NCI-H774 (cell line): Measurements from ENCODE around the gene HHIPL1.
"Not testable (repeated sequence)": the region's sequence is repeated elsewhere in the genome, so short reads cannot be mapped to it uniquely, and the experiment has no call there.

Source experiments
- DNase-seq: peaks from one replicate; lab custom pipeline; 2025; lab: John Stamatoyannopoulos, UW

The HHIPL1 gene

DNA sequence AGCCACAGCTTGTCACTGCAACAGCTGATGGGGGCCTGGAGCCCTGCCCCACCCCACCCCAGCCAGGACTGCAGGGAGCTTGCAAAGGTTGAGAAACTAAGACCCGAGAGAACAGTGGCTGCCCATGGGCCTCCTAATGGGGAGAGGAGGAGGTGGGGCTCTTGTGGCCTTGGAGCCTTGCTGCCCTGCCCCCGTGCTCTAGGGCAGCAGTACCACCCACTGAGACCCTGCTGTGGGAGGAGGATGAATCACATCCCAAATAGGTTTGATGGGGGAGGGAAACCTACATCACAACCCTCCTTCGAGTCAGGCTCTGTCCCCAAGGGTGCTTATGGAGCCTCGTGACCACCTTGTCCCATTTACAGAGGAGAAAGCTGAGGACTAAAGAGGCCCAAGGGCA is 15.9 kb downstream of the HHIPL1 start:
- DNase-seq: no peak

DNA sequence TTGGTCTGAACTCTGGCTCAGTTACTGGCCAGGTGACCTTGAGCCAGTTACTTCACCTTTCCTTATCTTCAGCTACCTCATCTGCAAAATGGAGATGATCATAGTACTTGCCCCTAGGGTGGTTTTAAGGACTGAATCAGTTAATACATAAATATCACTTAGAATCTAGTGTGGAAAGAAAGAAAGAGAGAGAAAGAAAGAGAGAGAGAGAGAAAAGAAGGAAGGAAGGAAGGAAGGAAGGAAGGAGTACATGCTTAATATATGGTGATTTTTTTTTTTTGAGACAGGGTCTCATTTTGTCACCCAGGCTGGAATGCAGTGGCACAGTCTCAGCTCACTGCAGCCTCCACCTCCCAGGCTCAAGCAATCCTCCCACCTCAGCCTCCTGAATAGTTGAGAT is 16.3 kb downstream of the HHIPL1 start:
- DNase-seq: not testable (repeated sequence)

DNA sequence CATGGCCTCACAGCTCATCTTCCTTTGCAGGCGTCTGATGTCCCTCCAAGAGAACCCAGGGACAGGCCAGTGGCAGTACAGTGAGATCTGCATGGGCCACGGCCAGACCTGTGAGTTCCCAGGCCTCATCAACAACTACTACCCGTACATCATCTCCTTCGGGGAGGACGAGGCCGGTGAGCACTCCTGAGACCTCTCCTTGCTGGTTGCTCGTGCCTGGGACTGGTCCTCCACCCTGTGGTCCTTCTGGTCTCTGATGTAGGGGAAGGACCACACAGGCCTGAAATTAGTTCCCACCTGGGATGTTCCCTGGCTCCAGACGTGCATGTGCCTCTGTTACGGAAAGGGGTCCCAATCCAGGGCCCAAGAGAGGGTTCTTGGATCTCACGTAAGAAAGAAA is 17.9 kb downstream of the HHIPL1 start:
- no peak for DNase-seq

DNA sequence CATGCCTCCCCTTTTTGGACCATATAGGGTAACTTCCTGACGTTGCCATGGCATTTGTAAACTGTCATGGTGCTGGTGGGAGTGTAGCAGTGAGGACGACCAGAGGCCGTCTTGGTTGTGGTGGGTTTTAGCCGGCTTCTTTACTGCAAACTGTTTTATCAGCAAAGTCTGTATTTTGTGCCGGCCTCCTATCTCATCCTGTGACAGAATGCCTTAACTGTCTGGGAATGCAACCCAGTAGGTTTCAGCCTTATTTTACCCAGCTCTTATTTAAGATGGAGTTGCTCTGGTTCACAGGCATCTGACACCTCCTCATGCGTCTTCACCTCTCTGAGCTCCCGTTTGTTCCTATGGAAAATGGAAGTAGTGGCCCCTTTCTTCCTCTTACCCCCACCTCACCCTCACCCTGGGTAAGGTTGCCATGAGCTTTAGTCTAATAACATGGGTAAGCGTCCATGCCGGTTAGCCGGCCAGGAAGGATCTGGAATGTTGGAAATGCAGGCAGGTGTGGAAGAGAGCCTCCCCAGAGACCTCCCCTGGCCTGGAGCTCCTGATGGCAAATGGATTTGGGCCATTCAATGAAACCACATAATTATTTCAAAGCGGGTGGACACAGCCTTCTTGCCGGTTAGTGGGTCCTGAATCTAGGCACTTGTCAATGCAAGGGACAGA is 18.6 kb downstream of the HHIPL1 start:
- DNase-seq: no peak

DNA sequence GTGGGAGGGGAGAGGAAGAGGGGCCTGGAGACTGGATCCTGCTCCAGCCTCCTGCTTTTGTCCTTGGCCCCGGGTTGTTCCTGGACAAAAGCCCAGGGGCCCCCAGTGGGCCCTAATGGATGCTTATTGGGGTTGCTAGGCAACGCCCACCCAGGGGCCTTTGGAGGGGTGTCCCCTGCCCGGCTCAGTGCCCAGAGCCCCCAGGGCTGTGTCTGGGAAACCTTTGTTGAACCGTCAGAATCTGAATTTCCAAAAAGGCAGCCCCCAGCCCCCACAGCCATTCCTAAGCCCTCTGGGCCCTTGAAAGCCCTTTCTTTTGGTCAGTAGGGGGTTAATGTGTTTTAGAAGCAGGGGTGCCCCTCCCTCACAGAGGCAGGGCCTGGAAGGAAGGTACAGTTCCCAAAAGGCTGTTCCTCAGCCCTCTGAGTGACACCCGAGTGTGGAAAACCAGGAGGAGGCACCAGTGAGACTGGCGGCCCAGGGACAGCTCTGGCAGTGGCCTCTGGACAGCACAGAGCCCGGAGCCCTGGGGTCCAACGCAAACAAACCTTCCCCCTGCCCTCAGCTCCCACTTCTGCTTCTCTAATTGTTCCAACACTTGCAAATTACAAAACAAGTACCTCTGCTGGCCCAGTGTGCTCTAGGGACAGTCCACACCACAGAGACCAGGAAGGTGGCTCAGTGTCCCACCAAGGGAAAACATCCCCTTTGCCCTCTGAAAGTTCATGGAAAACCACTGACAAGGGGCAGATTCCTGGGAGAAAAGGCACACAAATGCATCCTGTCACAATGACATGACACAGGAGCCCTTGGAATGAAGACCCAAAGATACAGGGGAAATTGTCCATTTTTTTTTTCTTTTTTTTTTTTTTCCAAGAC is 19.4 kb downstream of the HHIPL1 start:
- DNase-seq: no peak

- DNase-seq: no peak
Observed at GRCh38 chr14:99664937-99665273, 20.0 kb downstream of the HHIPL1 start.

DNA sequence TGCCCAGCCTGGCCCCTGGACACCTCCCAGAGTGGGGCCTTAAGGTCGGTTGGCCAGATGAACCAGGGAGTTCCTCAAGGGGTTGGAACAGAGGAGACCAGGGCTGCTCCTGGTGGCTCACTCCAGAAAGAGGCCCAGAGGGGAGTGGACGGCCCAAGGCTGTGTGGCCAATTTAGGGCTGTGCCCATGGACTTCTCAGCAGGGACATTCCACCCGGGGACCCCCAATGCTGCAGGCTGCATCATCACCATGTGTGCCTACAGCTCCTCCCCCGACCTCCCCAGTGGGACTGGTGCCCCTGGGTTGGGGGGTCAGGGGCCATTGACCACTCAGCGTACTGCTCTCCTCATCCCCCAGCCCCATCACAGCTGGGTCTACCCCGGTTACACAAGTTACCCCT is 21.6 kb downstream of the HHIPL1 start:
- no peak for DNase-seq

DNA sequence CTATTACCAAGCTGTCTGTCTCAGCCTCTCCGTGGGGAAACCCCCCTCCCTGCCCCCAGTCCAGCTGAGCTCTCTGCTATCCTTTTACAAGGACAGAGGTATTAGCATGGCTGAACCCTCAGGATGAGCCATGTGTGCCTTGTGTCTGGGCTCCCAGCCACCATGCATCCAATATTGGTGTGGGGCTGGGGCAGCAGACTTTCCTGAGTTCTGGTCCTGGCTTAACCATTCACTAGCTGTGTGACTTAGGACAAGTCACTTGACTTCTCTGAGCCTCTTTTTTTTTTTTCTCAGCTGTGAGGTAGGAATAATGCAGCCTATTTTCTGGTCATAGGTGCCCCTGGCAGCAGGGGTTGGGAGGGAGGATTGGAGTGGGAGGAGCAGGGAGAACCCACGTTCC is 22.1 kb downstream of the HHIPL1 start:
- DNase-seq: no peak

DNA sequence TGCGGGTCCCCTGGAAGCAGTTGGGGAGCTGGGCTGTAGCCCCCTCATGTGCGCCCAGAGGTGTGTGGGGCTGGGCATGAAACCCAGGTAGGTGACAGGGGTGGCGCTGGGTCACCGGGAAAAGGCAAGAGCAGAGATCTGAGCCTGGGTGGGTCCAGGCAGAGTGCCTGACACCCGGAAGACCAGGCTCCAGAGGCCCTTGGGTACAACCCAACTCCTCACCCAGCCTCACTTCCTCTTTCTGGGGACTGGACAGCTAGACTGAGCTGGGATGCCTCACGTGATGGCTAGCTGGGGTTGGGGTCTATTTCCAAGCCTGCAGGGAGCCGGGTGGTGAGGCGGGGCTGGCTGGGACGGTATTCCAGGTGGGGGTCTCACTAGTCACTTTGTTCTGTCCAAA is 22.9 kb downstream of the HHIPL1 start:
- no peak for DNase-seq

- no peak for DNase-seq
Observed at GRCh38 chr14:99668307-99669295, 23.7 kb downstream of the HHIPL1 start.

- no peak for DNase-seq
Observed at GRCh38 chr14:99670361-99671234, 25.7 kb downstream of the HHIPL1 start.

DNA sequence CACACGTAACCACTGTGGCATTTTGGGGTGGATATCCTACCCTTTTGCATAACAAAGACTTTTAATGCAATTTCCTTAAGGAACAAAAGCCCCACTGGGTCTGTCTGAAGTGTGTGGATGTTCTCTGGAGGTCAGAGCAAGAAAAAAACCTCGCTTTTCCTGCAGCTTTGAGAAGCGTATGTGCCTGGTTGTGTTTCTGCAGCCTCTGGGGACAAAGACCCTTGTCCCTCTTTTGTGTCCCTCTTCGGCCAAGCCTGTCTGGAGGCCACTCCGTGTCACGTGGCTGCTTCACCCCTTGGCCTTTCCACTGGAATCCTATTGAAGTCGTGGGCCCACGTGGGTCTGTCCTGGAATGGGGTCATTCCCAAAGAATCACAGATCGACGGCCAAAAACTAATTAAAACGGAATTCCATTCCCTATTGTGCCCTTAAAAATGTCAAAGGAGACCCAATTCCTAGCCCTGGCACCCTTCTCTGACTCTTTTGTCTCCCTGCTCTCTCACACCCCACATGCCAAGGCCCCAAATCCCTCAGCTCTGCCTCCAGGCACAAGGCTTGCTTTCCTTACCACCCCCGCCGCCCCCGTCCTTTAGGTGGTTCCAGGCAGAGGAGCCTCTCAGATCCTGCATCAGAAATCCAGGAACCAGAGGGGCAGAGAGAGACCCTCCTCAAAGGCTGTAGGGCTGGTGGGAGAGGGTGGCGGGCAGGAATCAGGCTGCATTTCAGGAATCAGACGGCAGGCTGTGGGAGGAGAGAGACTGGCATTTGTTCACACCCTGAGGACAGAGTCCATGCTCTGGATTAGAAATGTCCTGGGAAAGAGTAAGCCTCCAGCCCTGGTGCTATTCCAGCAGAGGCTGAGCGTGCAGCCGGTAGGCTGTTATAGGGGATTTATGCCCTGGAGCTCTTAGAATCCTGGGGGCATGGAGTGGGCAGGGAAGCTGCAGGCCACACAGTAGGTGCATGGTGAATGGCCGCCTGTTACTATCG is 26.6 kb downstream of the HHIPL1 start:
- no peak for DNase-seq

GRCh38 chr14:99672506-99673304 is 27.8 kb downstream of the HHIPL1 start:
- no peak for DNase-seq

- no peak for DNase-seq
Observed at GRCh38 chr14:99673305-99674063, 28.6 kb downstream of the HHIPL1 start.

DNA sequence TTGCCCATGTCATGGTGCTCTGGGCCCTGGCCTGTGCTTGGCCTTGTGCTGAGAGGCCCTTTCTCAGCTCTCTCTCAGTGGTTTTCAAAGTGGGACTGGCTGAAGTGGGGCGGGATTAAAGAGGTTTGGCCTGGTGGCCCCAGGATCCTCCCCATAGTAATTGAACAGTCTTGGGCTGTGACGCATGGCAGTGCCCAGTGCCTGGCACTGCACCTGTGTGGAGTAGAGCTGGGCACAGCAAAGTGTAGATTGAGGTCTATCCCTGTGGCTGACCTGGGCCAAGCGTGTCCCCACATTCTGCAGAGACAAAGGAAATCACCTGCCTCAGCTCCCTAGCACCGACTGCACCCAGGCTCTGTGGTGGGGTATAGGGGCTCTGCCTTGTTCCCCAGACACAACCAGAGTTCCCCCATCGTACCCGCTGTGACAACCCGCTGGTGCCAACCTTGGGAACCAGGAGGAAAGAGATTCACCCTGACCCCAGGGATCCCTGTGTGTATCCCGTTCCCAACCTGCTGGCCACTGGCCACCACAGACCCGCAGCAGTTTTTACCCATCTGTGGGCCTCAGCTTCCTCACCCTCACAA is 29.2 kb downstream of the HHIPL1 start:
- DNase-seq: no peak

GRCh38 chr14:99674776-99675381 is 29.9 kb downstream of the HHIPL1 start:
- DNase-seq: no peak

GRCh38 chr14:99675382-99675835 is 30.5 kb downstream of the HHIPL1 start:
- DNase-seq: no peak

- no peak for DNase-seq
Observed at GRCh38 chr14:99675951-99676350, 31.0 kb downstream of the HHIPL1 start.
